Activated naive CD4-positive, alpha-beta T cell (primary cell): ENCODE measurements around the gene FMNL2.

Source experiments
- DNase-seq, 4 experiments: peaks; one replicate each; lab custom pipeline; 2025; lab: John Stamatoyannopoulos, UW

Gene FMNL2

GRCh38 chr2:152650768-152651371, 315.9 kb downstream of the FMNL2 start:
- DNase-seq: no peak

GRCh38 chr2:152651834-152652233, 316.9 kb downstream of the FMNL2 start:
- no peak for DNase-seq

- no peak for DNase-seq
Observed at GRCh38 chr2:152655880-152656279, 320.9 kb downstream of the FMNL2 start.

GRCh38 chr2:152657043-152657442, 322.1 kb downstream of the FMNL2 start:
- no peak for DNase-seq

- no peak for DNase-seq
Observed at GRCh38 chr2:152658221-152658620, 323.2 kb downstream of the FMNL2 start.

GRCh38 chr2:152661076-152661475, 326.1 kb downstream of the FMNL2 start:
- no peak for DNase-seq

- DNase-seq: no peak
Observed at GRCh38 chr2:152664725-152665124, 329.8 kb downstream of the FMNL2 start.

GRCh38 chr2:152674334-152674733, 339.4 kb downstream of the FMNL2 start:
- no peak for DNase-seq

- no peak for DNase-seq
Observed at GRCh38 chr2:152676461-152676860, 341.5 kb downstream of the FMNL2 start.

GRCh38 chr2:152678808-152679207, 343.8 kb downstream of the FMNL2 start:
- DNase-seq: no peak

GRCh38 chr2:152682663-152683062, 347.7 kb downstream of the FMNL2 start:
- DNase-seq: no peak

- no peak for DNase-seq
Observed at GRCh38 chr2:152683400-152683799, 348.4 kb downstream of the FMNL2 start.

- DNase-seq: no peak
Observed at GRCh38 chr2:152686321-152686720, 351.3 kb downstream of the FMNL2 start.

GRCh38 chr2:152693033-152693432, 358.1 kb downstream of the FMNL2 start:
- DNase-seq: no peak

- no peak for DNase-seq
Observed at GRCh38 chr2:152694161-152694661, 359.2 kb downstream of the FMNL2 start.

- no peak for DNase-seq
Observed at GRCh38 chr2:152695763-152696162, 360.8 kb downstream of the FMNL2 start.

- DNase-seq: no peak
Observed at GRCh38 chr2:152696476-152696875, 361.5 kb downstream of the FMNL2 start.
